IMR-90 (cell line): ENCODE measurements around the gene MAN1A2. TPM values are rescaled to one million over a fixed set of nuclear protein-coding genes. Genes with fewer than 3 reads are reported as not detected.
A peak's percentile ranks its signal among the peaks of the same experiment; 100 is the strongest.

ENCODE experiments used
- ATAC-seq: fragments of 200-7000 bp; cut with Tn5 transposase; 2 replicates; pipeline ENCODE4 v1.9.1; 2020; ENCODE audit warnings: low read depth, mild to moderate bottlenecking, moderate library complexity
- BruUV-seq: library from RNA; stranded (reverse); fragments of 400-500 nt; replicated peaks from 2 replicates; lab custom pipeline; 2021; lab: Mats Ljungman, UMichigan
- CTCF ChIA-PET: fragments of 300-600 bp; formaldehyde crosslinking; extraction: SDS; loops from one replicate; lab custom pipeline; 2021; ENCODE audit warnings: antibody characterized with exemption; lab: Yijun Ruan, JAX
- POLR2A ChIA-PET: fragments of 300-600 bp; sonication (Branson Sonifier 250); formaldehyde crosslinking; loops from one replicate; lab custom pipeline; 2022; ENCODE audit warnings: antibody characterized with exemption; ENCODE audit not compliant: unreplicated experiment; lab: Charles Lee
- DNase-seq: peaks from one replicate; pipeline ENCODE4 v3.0.0; 2013
- H2AFZ ChIP-seq: replicated peaks from 2 replicates; pipeline ENCODE3; 2013; ENCODE audit warnings: low read length, mild to moderate bottlenecking; ENCODE audit not compliant: poor library complexity
- H2AK5ac ChIP-seq: 2 replicates; pipeline ENCODE4 v1.6.1; 2013; ENCODE audit warnings: low read depth, low read length, inconsistent platforms
- H2AK9ac ChIP-seq: replicated peaks from 2 replicates; pipeline ENCODE3; 2013; ENCODE audit warnings: mild to moderate bottlenecking, low read depth, low read length, moderate library complexity; ENCODE audit not compliant: poor library complexity
- H2BK120ac ChIP-seq: 2 replicates; pipeline ENCODE4 v1.6.1; 2013; ENCODE audit warnings: low read depth, low read length, inconsistent platforms
- H2BK15ac ChIP-seq: 3 replicates; pipeline ENCODE4 v1.6.1; 2013; ENCODE audit warnings: low read depth, low read length, inconsistent platforms
- H2BK20ac ChIP-seq: 2 replicates; pipeline ENCODE4 v1.6.1; 2013; ENCODE audit warnings: low read depth, mild to moderate bottlenecking, inconsistent platforms, low read length, moderate library complexity
- H2BK5ac ChIP-seq: 2 replicates; pipeline ENCODE4 v1.6.1; 2013; ENCODE audit warnings: mild to moderate bottlenecking, low read depth, low read length, inconsistent platforms; ENCODE audit not compliant: poor library complexity, severe bottlenecking
- H3K14ac ChIP-seq: replicated peaks from 2 replicates; pipeline ENCODE4 v1.6.1; 2013; ENCODE audit warnings: low read depth, low read length, inconsistent platforms
- H3K18ac ChIP-seq: 2 replicates; pipeline ENCODE4 v1.6.1; 2013; ENCODE audit warnings: low read depth, low read length, control low read depth
- H3K23ac ChIP-seq: 2 replicates; pipeline ENCODE4 v1.6.1; 2013; ENCODE audit warnings: low read depth, low read length, inconsistent platforms
- H3K27ac ChIP-seq: 2 replicates; pipeline ENCODE4 v1.5.1; 2013; ENCODE audit warnings: mild to moderate bottlenecking, control low read depth, low read length; ENCODE audit not compliant: insufficient read depth
- H3K27me3 ChIP-seq: 2 replicates; pipeline ENCODE4 v1.6.1; 2013; ENCODE audit warnings: low read length; ENCODE audit not compliant: control insufficient read depth, insufficient read depth
- H3K36me3 ChIP-seq: 2 replicates; pipeline ENCODE4 v1.6.1; 2013; ENCODE audit warnings: low read length, mixed read lengths; ENCODE audit not compliant: control insufficient read depth, insufficient read depth
- H3K4ac ChIP-seq: 2 replicates; pipeline ENCODE4 v1.6.1; 2013; ENCODE audit warnings: low read depth, low read length, inconsistent platforms
- H3K4me1 ChIP-seq: 2 replicates; pipeline ENCODE4 v1.6.1; 2013; ENCODE audit warnings: low read length, mixed read lengths; ENCODE audit not compliant: control insufficient read depth, insufficient read depth
- H3K4me2 ChIP-seq: 2 replicates; pipeline ENCODE4 v1.6.1; 2013; ENCODE audit warnings: low read depth, mild to moderate bottlenecking, control low read depth, low read length, moderate library complexity
- H3K4me3 ChIP-seq: 2 replicates; pipeline ENCODE4 v1.5.1; 2013; ENCODE audit warnings: low read depth, mild to moderate bottlenecking, control low read depth, low read length, moderate library complexity; ENCODE audit not compliant: insufficient read depth
- H3K56ac ChIP-seq: 2 replicates; pipeline ENCODE4 v1.6.1; 2013; ENCODE audit warnings: low read length, inconsistent platforms; ENCODE audit not compliant: insufficient read depth; ENCODE audit errors: extremely low read depth
- H3K79me1 ChIP-seq, 2 experiments: 2 replicates each; pipeline ENCODE4 v1.6.1; 2013; ENCODE audit warnings: low read length in 2 of 2, inconsistent platforms in 1 of 2, low read depth in 1 of 2
- H3K9ac ChIP-seq: 2 replicates; pipeline ENCODE4 v1.6.1; 2013; ENCODE audit warnings: low read depth, low read length, control low read depth
- H3K9me1 ChIP-seq: 2 replicates; pipeline ENCODE4 v1.6.1; 2013; ENCODE audit warnings: low read length, inconsistent platforms; ENCODE audit not compliant: insufficient read depth
- H3K9me3 ChIP-seq: 2 replicates; pipeline ENCODE4 v1.6.1; 2013; ENCODE audit warnings: low read length; ENCODE audit not compliant: control insufficient read depth, insufficient read depth
- H4K20me1 ChIP-seq: 2 replicates; pipeline ENCODE4 v1.6.1; 2013; ENCODE audit warnings: low read length, inconsistent platforms; ENCODE audit not compliant: insufficient read depth
- H4K5ac ChIP-seq: 2 replicates; pipeline ENCODE4 v1.6.1; 2013; ENCODE audit warnings: mild to moderate bottlenecking, low read depth, low read length, control low read depth
- H4K8ac ChIP-seq, 2 experiments: 2 replicates each; pipeline ENCODE4 v1.6.1; 2013; ENCODE audit warnings: low read depth in 2 of 2, low read length in 2 of 2, control low read depth in 1 of 2, inconsistent platforms in 1 of 2
- H4K91ac ChIP-seq: 2 replicates; pipeline ENCODE4 v1.6.1; 2013; ENCODE audit warnings: low read depth, low read length, inconsistent platforms; ENCODE audit not compliant: insufficient read depth
- CTCF ChIP-seq: conservative IDR thresholded peaks from 2 replicates; pipeline ENCODE4 v1.5.1; 2012; ENCODE audit warnings: mild to moderate bottlenecking, low read depth, low read length, improper control_type of control experiment
- FOS ChIP-seq: fragments of 150-350 bp; IDR thresholded peaks from 2 replicates; pipeline ENCODE4 v1.6.1; 2016; ENCODE audit warnings: low read depth, low read length
- WGBS, 2 experiments: methylation state at CpG; one replicate each; pipeline versions ENCODE4 v1.1.5 to v1.1.7; 2013; ENCODE audit warnings: missing lambda C conversion rate in 2 of 2; ENCODE audit not compliant: insufficient read length in 1 of 2; ENCODE audit errors: extremely low coverage in 2 of 2; 5-methylcytosine and 5-hydroxymethylcytosine counted together
- dilution Hi-C: fragments of 300-500 bp; cut with HindIII; formaldehyde crosslinking; loops from one replicate; pipeline ENCODE4 v1.14.3; 2018; ENCODE audit warnings: low sequenced_read_pairs; ENCODE audit not compliant: unreplicated experiment
- in situ Hi-C: fragments of 300-500 bp; cut with MboI; formaldehyde crosslinking; loops from 3 replicates; pipeline ENCODE4 v1.14.3; 2019; ENCODE audit warnings: low sequenced_read_pairs, inconsistent platforms, mixed read lengths
- intact Hi-C: fragments of 100-400 bp; cut with micrococcal nuclease; formaldehyde crosslinking; loops from 2 replicates; pipeline ENCODE4 v1.10.0; 2022
- polyA plus RNA-seq, 3 experiments: library from polyadenylated mRNA; depleted of rRNA; stranded (reverse); fragments of >200 nt; gene quantifications; 2 replicates each; pipeline ENCODE4 v1.2.3, GENCODE V29; 2012; ENCODE audit warnings: low replicate concordance in 1 of 3
- total RNA-seq: library from RNA; depleted of rRNA; stranded (reverse); fragments of >200 nt; gene quantifications from 2 replicates; pipeline ENCODE4 v1.2.3, GENCODE V29; 2012

MAN1A2 gene
- total and polyA plus RNA-seq, 2 of the 4 experiments (the other 2 are of a cell fraction): 12.4 to 29.4 TPM

GRCh38 chr1:117511273-117511672, 144.0 kb downstream of the MAN1A2 start:
- ChIA-PET POLR2A (interaction anchor here (0.6 kb wide), 1 partner anchor 247 kb away, joined by 3 read pairs; no protein-coding TSS in a partner anchor), CTCF (no interaction called here)
- Histone ChIP-seq H3K4me3 (no peak overlapping the region), H3K9ac (no peak overlapping the region), H3K27me3 (no peaks in the 10 kb centered on the region), H2BK5ac (no peak overlapping the region), H4K91ac (no peak overlapping the region), H2BK15ac (no peak overlapping the region), H2BK20ac (no peak overlapping the region), H3K14ac (no peak overlapping the region), H3K56ac (no peak overlapping the region), H3K4me1 (no peaks in the 10 kb centered on the region), H3K4me2 (no peak overlapping the region), H3K18ac (no peak overlapping the region), H2BK120ac (no peak overlapping the region), H4K20me1 (no peaks in the 10 kb centered on the region), H3K9me3 (no peaks in the 10 kb centered on the region), H3K27ac (no peak overlapping the region), H2AK9ac (no peak overlapping the region), H3K4ac (no peak overlapping the region), H4K5ac (no peak overlapping the region), H3K36me3 (no peaks in the 10 kb centered on the region), H3K79me1 (no peaks in the 10 kb centered on the region), H3K9me1 (0 out of 2 replicates have a peak, but pooled peaks cover 3% of the 10 kb centered on the region), H3K23ac (no peak overlapping the region), H2AK5ac (no peak overlapping the region), H4K8ac (no peak overlapping the region; a peak in 1 of 4 replicates), H2AFZ (no peak overlapping the region)
- WGBS, 2 experiments: no CpG with 5 or more reads among the region's 3 CpGs
- intact Hi-C loops (loop anchor here (5.0 kb wide), 1 partner anchor 199 kb away; no protein-coding TSS in a partner anchor), in situ Hi-C loops (loop anchor here (5.0 kb wide), 1 partner anchor 396 kb away; no protein-coding TSS in a partner anchor), dilution Hi-C loops (no loop called here)
- peak; percentile 33 for DNase-seq
- TF ChIP-seq FOS (0 out of 2 replicates have a peak, but pooled peaks have one; percentile 20), CTCF (no peak)
- ATAC-seq: peak; percentile 44
- BruUV-seq: no TSS peak
